Liver (tissue), 9 donors: Measurements from ENCODE around the gene GATB. TPM values are rescaled to one million over a fixed set of nuclear protein-coding genes. Genes with fewer than 3 reads are reported as not detected.

Source experiments
- DNase-seq: peaks from one replicate; pipeline ENCODE4 v3.0.0-alpha.2; 2017; ENCODE audit warnings: low spot score
- H3K27ac ChIP-seq, 2 donors: one replicate each; pipeline ENCODE4 v1.7.0; 2013; ENCODE audit warnings: inconsistent platforms in 2 of 2, low read length in 2 of 2, control low read depth in 1 of 2, low read depth in 1 of 2, mild to moderate bottlenecking in 1 of 2
- H3K27me3 ChIP-seq, 4 donors: one replicate each; pipeline versions ENCODE4 v1.6.1 to v1.7.0; 2013; ENCODE audit warnings: low read length in 3 of 4, inconsistent platforms in 1 of 4, mild to moderate bottlenecking in 1 of 4, moderate library complexity in 1 of 4; ENCODE audit not compliant: control insufficient read depth in 4 of 4, insufficient read depth in 4 of 4
- H3K36me3 ChIP-seq, 4 donors: one replicate each; pipeline versions ENCODE4 v1.6.1 to v1.7.0; 2013; ENCODE audit warnings: low read length in 3 of 4, mild to moderate bottlenecking in 3 of 4, low read depth in 1 of 4, moderate library complexity in 1 of 4; ENCODE audit not compliant: control insufficient read depth in 4 of 4, insufficient read depth in 3 of 4
- H3K4me1 ChIP-seq, 4 donors: one replicate each; pipeline versions ENCODE4 v1.6.1 to v1.7.0; 2013; ENCODE audit warnings: low read length in 3 of 4, mild to moderate bottlenecking in 3 of 4, moderate library complexity in 1 of 4; ENCODE audit not compliant: control insufficient read depth in 4 of 4, insufficient read depth in 4 of 4
- H3K4me3 ChIP-seq, 3 donors: one replicate each; pipeline versions ENCODE4 v1.6.1 to v1.7.0; 2013; ENCODE audit warnings: low read length in 3 of 3, control low read depth in 1 of 3, low read depth in 1 of 3, mild to moderate bottlenecking in 1 of 3
- H3K9ac ChIP-seq, 2 donors: one replicate each; pipeline ENCODE4 v1.7.0; 2013; ENCODE audit warnings: low read length in 2 of 2, mild to moderate bottlenecking in 2 of 2, moderate library complexity in 2 of 2, control low read depth in 1 of 2, low read depth in 1 of 2
- H3K9me3 ChIP-seq, 4 donors: one replicate each; pipeline versions ENCODE4 v1.6.1 to v1.7.0; 2013; ENCODE audit warnings: low read length in 3 of 4; ENCODE audit not compliant: control insufficient read depth in 4 of 4
- EGR1 ChIP-seq, 2 donors: IDR thresholded peaks; 2 replicates each; pipeline ENCODE4 v1.6.1; 2016 to 2018; ENCODE audit warnings: antibody characterized with exemption in 2 of 2, low read depth in 2 of 2
- FOXA1 ChIP-seq: IDR thresholded peaks from 2 replicates; pipeline ENCODE4 v1.6.1; 2016; ENCODE audit warnings: antibody characterized with exemption
- FOXA2 ChIP-seq: IDR thresholded peaks from 2 replicates; pipeline ENCODE4 v1.6.1; 2016; ENCODE audit warnings: antibody characterized with exemption
- GABPA ChIP-seq, 2 donors: IDR thresholded peaks in 1 of 2; conservative IDR thresholded peaks in 1 of 2; 2 replicates each; pipeline ENCODE4 v1.6.1; 2016; ENCODE audit warnings: antibody characterized with exemption in 2 of 2, mild to moderate bottlenecking in 1 of 2, moderate library complexity in 1 of 2
- HNF4A ChIP-seq, 2 donors: conservative IDR thresholded peaks; 2 replicates each; pipeline ENCODE4 v1.6.1; 2016; ENCODE audit warnings: antibody characterized with exemption in 2 of 2, mild to moderate bottlenecking in 2 of 2
- HNF4G ChIP-seq: IDR thresholded peaks from 2 replicates; pipeline ENCODE4 v1.6.1; 2016; ENCODE audit warnings: antibody characterized with exemption
- JUND ChIP-seq, 2 donors: IDR thresholded peaks; 2 replicates each; pipeline ENCODE4 v1.6.1; 2016; ENCODE audit warnings: antibody characterized with exemption in 2 of 2
- NR2F2 ChIP-seq: IDR thresholded peaks from 2 replicates; pipeline ENCODE4 v1.6.1; 2016; ENCODE audit warnings: antibody characterized with exemption
- RAD21 ChIP-seq, 2 donors: IDR thresholded peaks; 2 replicates each; pipeline ENCODE4 v1.6.1; 2016; ENCODE audit warnings: antibody characterized with exemption in 2 of 2, mild to moderate bottlenecking in 2 of 2
- RXRA ChIP-seq, 2 donors: IDR thresholded peaks; 2 replicates each; pipeline ENCODE4 v1.6.1; 2017 to 2018; ENCODE audit warnings: antibody characterized with exemption in 2 of 2, mild to moderate bottlenecking in 1 of 2
- SP1 ChIP-seq: IDR thresholded peaks from 2 replicates; pipeline ENCODE4 v1.6.1; 2018; ENCODE audit warnings: antibody characterized with exemption, mild to moderate bottlenecking
- TAF1 ChIP-seq: conservative IDR thresholded peaks from 2 replicates; pipeline ENCODE4 v1.6.1; 2016; ENCODE audit warnings: antibody characterized with exemption, mild to moderate bottlenecking
- YY1 ChIP-seq: IDR thresholded peaks from 2 replicates; pipeline ENCODE4 v1.6.1; 2016; ENCODE audit warnings: antibody characterized with exemption, mild to moderate bottlenecking
- WGBS: extraction: QIAGEN DNeasy Blood & Tissue Kit; methylation state at CpG from one replicate; pipeline ENCODE4 v1.1.7; 2013; 5-methylcytosine and 5-hydroxymethylcytosine counted together
- polyA plus RNA-seq, 2 donors: library from polyadenylated mRNA; stranded (reverse) in 1 of 2; unstranded in 1 of 2; fragments of 200-250 nt in 1 of 2; fragments of >200 nt in 1 of 2; fragmentation: Nextera tagmentation in 1 of 2; extraction: Ambion mirVana in 1 of 2; gene quantifications; one replicate each; pipeline versions ENCODE4 v1.2.1 to v1.2.3, GENCODE V29; 2013 to 2015
- total RNA-seq, 2 donors: library from RNA; depleted of rRNA; stranded (reverse); fragments of >200 nt; gene quantifications; one replicate each; pipeline ENCODE4 v1.2.3, GENCODE V29; 2014
- TF ChIP-seq, protein P1 (sequence below): IDR thresholded peaks from 2 replicates; pipeline ENCODE4 v1.6.1; 2016; ENCODE audit warnings: antibody characterized with exemption, mild to moderate bottlenecking
- TF ChIP-seq, protein P2 (sequence below): IDR thresholded peaks from 2 replicates; pipeline ENCODE4 v1.6.1; 2016; ENCODE audit warnings: antibody characterized with exemption
- TF ChIP-seq, protein P3 (sequence below): IDR thresholded peaks from 2 replicates; pipeline ENCODE4 v1.6.1; 2016; ENCODE audit warnings: antibody characterized with exemption
- TF ChIP-seq, protein P4 (sequence below): IDR thresholded peaks from 2 replicates; pipeline ENCODE4 v1.6.1; 2016; ENCODE audit warnings: antibody characterized with exemption
- TF ChIP-seq, protein P5 (sequence below): fragments of 150-350 bp; IDR thresholded peaks from 2 replicates; pipeline ENCODE4 v1.5.1; 2017; ENCODE audit warnings: improper control_type of control experiment, low read depth, low read length; ENCODE audit not compliant: missing input control
- donor health status: healthy.
- donor health status: healthy.
- donor health status: healthy.
- donor health status: healthy.
- donor health status: healthy.

Gene GATB
- total and polyA plus RNA-seq, 4 donors, result 10.4 to 17.3 (median 12.5) TPM

DNA sequence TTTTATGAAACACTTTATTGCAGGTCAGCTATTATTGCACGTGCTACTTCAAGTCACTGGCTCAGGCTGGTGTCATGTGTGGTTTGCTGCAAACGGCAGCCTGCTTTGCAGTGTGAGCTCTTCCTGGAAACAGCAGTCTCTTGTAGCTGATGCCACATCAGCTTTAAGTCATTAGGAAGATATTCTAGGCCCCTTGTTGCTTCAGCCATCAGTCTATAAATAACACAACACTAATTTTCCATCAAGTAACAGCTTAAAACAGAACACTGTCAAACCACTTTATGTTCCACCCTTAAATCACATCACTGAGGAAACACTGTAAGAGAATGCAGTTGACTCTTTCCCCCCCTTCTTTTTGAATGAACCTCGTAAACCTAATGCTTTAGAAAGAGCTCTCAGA lies 93.8 kb downstream of the GATB start:
- H3K9ac ChIP-seq, result no peak overlapping the region
- H3K36me3 ChIP-seq, result peaks cover 0 to 6% (median 3%) of the 10 kb centered on the region in 4 donors
- no peak for DNase-seq
- 57% methylated on average over 3 of the region's 3 CpGs for WGBS
- H3K4me1 ChIP-seq, result no peaks in the 10 kb centered on the region
- H3K27ac ChIP-seq, result no peak overlapping the region
- H3K9me3 ChIP-seq, result no peaks in the 10 kb centered on the region
- no peaks in the 10 kb centered on the region for H3K27me3 ChIP-seq
- H3K4me3 ChIP-seq, result no peak overlapping the region
- no peak for TF ChIP-seq FOXA2
- TF ChIP-seq, protein P1, sequence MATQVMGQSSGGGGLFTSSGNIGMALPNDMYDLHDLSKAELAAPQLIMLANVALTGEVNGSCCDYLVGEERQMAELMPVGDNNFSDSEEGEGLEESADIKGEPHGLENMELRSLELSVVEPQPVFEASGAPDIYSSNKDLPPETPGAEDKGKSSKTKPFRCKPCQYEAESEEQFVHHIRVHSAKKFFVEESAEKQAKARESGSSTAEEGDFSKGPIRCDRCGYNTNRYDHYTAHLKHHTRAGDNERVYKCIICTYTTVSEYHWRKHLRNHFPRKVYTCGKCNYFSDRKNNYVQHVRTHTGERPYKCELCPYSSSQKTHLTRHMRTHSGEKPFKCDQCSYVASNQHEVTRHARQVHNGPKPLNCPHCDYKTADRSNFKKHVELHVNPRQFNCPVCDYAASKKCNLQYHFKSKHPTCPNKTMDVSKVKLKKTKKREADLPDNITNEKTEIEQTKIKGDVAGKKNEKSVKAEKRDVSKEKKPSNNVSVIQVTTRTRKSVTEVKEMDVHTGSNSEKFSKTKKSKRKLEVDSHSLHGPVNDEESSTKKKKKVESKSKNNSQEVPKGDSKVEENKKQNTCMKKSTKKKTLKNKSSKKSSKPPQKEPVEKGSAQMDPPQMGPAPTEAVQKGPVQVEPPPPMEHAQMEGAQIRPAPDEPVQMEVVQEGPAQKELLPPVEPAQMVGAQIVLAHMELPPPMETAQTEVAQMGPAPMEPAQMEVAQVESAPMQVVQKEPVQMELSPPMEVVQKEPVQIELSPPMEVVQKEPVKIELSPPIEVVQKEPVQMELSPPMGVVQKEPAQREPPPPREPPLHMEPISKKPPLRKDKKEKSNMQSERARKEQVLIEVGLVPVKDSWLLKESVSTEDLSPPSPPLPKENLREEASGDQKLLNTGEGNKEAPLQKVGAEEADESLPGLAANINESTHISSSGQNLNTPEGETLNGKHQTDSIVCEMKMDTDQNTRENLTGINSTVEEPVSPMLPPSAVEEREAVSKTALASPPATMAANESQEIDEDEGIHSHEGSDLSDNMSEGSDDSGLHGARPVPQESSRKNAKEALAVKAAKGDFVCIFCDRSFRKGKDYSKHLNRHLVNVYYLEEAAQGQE, result no peak
- TF ChIP-seq FOXA1, result no peak
- TF ChIP-seq, protein P2, sequence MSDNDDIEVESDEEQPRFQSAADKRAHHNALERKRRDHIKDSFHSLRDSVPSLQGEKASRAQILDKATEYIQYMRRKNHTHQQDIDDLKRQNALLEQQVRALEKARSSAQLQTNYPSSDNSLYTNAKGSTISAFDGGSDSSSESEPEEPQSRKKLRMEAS, result no peak
- TF ChIP-seq, protein P3, sequence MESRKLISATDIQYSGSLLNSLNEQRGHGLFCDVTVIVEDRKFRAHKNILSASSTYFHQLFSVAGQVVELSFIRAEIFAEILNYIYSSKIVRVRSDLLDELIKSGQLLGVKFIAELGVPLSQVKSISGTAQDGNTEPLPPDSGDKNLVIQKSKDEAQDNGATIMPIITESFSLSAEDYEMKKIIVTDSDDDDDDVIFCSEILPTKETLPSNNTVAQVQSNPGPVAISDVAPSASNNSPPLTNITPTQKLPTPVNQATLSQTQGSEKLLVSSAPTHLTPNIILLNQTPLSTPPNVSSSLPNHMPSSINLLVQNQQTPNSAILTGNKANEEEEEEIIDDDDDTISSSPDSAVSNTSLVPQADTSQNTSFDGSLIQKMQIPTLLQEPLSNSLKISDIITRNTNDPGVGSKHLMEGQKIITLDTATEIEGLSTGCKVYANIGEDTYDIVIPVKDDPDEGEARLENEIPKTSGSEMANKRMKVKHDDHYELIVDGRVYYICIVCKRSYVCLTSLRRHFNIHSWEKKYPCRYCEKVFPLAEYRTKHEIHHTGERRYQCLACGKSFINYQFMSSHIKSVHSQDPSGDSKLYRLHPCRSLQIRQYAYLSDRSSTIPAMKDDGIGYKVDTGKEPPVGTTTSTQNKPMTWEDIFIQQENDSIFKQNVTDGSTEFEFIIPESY, result no peak
- TF ChIP-seq HNF4A (conservative IDR thresholded peaks at IDR 0.05), result no peak
- TF ChIP-seq GABPA (IDR thresholded peaks at IDR 0.05 in 1 of 2, conservative IDR thresholded peaks at IDR 0.05 in 1 of 2), result no peak
- no peak for TF ChIP-seq NR2F2
- no peak for TF ChIP-seq TAF1
- TF ChIP-seq, protein P4, sequence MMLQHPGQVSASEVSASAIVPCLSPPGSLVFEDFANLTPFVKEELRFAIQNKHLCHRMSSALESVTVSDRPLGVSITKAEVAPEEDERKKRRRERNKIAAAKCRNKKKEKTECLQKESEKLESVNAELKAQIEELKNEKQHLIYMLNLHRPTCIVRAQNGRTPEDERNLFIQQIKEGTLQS, result no peak
- TF ChIP-seq YY1, result no peak
- TF ChIP-seq RXRA (IDR thresholded peaks at IDR 0.05), result no peak
- TF ChIP-seq JUND (IDR thresholded peaks at IDR 0.05), result no peak
- no peak for TF ChIP-seq SP1
- TF ChIP-seq HNF4G, result no peak
- TF ChIP-seq, protein P5, sequence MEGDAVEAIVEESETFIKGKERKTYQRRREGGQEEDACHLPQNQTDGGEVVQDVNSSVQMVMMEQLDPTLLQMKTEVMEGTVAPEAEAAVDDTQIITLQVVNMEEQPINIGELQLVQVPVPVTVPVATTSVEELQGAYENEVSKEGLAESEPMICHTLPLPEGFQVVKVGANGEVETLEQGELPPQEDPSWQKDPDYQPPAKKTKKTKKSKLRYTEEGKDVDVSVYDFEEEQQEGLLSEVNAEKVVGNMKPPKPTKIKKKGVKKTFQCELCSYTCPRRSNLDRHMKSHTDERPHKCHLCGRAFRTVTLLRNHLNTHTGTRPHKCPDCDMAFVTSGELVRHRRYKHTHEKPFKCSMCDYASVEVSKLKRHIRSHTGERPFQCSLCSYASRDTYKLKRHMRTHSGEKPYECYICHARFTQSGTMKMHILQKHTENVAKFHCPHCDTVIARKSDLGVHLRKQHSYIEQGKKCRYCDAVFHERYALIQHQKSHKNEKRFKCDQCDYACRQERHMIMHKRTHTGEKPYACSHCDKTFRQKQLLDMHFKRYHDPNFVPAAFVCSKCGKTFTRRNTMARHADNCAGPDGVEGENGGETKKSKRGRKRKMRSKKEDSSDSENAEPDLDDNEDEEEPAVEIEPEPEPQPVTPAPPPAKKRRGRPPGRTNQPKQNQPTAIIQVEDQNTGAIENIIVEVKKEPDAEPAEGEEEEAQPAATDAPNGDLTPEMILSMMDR, result no peak
- TF ChIP-seq EGR1 (IDR thresholded peaks at IDR 0.05; ENCODE audit: low read depth in 2 of 2), result no peak
- no peak for TF ChIP-seq RAD21 (IDR thresholded peaks at IDR 0.05)
